CD4-positive, alpha-beta T cell treated with Interleukin-6 at 100 ng/mL for 8 hours (primary cell): ENCODE data around the gene RSRC1.
A peak's percentile ranks its signal among the peaks of the same experiment; 100 is the strongest.
"Not testable (repeated sequence)": the region's sequence is repeated elsewhere in the genome, so short reads cannot be mapped to it uniquely, and the experiment has no call there.

Experiments
- DNase-seq: peaks from one replicate; pipeline ENCODE4 v3.0.0-alpha.2; 2020; ENCODE audit warnings: mixed read lengths, low spot score

The RSRC1 gene

GRCh38 chr3:158109804-158110657 is at the start of gene RSRC1:
Gene RSRC1, plus strand, starts transcription at chr3:158110089. Its CDS starts 12,016 bp downstream, at chr3:158122105.
- DNase-seq = peak; percentile 72

- DNase-seq = not testable (repeated sequence)
Observed at GRCh38 chr3:158065574-158065973, 44.3 kb upstream of the RSRC1 start.

GRCh38 chr3:158072790-158073189 is 37.1 kb upstream of the RSRC1 start:
- DNase-seq = no peak

GRCh38 chr3:158074591-158074990 is 35.3 kb upstream of the RSRC1 start:
- DNase-seq = no peak

- no peak for DNase-seq
Observed at GRCh38 chr3:158079599-158079998, 30.3 kb upstream of the RSRC1 start.

- no peak for DNase-seq
Observed at GRCh38 chr3:158084651-158085050, 25.2 kb upstream of the RSRC1 start.

GRCh38 chr3:158085358-158085757 is 24.5 kb upstream of the RSRC1 start:
- DNase-seq = no peak

GRCh38 chr3:158085931-158086330 is 24.0 kb upstream of the RSRC1 start:
- no peak for DNase-seq

GRCh38 chr3:158086361-158086760 is 23.5 kb upstream of the RSRC1 start:
- DNase-seq = no peak

GRCh38 chr3:158086776-158087175 is 23.1 kb upstream of the RSRC1 start:
- DNase-seq = no peak

- DNase-seq = no peak
Observed at GRCh38 chr3:158091531-158091930, 18.4 kb upstream of the RSRC1 start.

- no peak for DNase-seq
Observed at GRCh38 chr3:158093526-158093925, 16.4 kb upstream of the RSRC1 start.

GRCh38 chr3:158094235-158095110 is 15.4 kb upstream of the RSRC1 start:
- no peak for DNase-seq

- DNase-seq = no peak
Observed at GRCh38 chr3:158095111-158095813, 14.6 kb upstream of the RSRC1 start.

- no peak for DNase-seq
Observed at GRCh38 chr3:158095814-158096704, 13.8 kb upstream of the RSRC1 start.

GRCh38 chr3:158097081-158097592 is 12.8 kb upstream of the RSRC1 start:
- no peak for DNase-seq

- DNase-seq = peak; percentile 54
Observed at GRCh38 chr3:158097593-158098308, 12.1 kb upstream of the RSRC1 start.

- no peak for DNase-seq
Observed at GRCh38 chr3:158098309-158098639, 11.6 kb upstream of the RSRC1 start.

GRCh38 chr3:158098834-158099424 is 11.0 kb upstream of the RSRC1 start:
- no peak for DNase-seq

GRCh38 chr3:158100681-158101080 is 9.2 kb upstream of the RSRC1 start:
- DNase-seq = no peak
